GM19193 (cell line): ENCODE results near the gene PRKCB.

Experiments
- POLR2A ChIP-seq: IDR thresholded peaks from 4 replicates; pipeline ENCODE4 v1.6.1; 2011; ENCODE audit not compliant: insufficient read depth, insufficient read length; ENCODE audit errors: extremely low read depth

PRKCB gene

DNA sequence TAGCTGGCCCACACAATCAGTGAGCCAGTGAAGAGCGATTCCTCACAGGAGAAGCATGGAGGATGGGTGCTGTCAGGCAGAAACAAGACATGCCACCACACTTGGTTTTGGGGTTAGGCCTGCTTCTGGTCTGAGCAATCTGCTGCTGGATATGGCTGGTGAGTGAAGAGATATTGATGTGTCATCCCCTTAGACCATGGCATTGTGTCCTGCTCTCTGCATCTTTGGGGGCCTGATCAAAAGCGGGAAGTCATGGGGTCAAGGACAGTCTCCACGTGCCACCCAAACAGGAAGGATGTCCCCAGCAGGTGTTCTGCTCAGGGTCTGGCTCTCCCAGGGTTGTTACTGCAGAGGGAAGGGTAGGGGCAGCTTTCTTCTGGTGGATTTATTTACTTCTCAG lies 140.7 kb downstream of the PRKCB start:
- TF ChIP-seq POLR2A: no peak

DNA sequence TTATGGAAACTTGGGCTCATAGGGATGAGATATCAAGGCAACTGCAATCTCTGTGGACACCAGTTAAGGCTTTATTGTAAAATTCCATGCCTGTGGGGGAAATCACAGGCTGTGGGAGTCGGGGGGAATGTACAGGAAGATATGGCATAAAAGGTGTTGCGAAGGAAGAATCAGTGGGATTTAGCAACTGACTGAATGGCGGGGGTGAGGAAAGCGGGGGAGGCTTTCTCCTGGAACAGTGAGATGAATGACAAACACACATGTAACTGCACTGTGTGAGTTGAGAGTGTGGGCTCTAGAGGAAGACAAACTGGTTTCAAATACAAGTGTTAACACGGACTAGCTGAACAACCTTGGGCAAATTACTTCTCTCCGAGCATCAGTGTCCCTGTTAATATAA lies 143.7 kb downstream of the PRKCB start:
- TF ChIP-seq POLR2A: no peak

GRCh38 chr16:23979982-23980381 lies 144.2 kb downstream of the PRKCB start:
- no peak for TF ChIP-seq POLR2A

DNA sequence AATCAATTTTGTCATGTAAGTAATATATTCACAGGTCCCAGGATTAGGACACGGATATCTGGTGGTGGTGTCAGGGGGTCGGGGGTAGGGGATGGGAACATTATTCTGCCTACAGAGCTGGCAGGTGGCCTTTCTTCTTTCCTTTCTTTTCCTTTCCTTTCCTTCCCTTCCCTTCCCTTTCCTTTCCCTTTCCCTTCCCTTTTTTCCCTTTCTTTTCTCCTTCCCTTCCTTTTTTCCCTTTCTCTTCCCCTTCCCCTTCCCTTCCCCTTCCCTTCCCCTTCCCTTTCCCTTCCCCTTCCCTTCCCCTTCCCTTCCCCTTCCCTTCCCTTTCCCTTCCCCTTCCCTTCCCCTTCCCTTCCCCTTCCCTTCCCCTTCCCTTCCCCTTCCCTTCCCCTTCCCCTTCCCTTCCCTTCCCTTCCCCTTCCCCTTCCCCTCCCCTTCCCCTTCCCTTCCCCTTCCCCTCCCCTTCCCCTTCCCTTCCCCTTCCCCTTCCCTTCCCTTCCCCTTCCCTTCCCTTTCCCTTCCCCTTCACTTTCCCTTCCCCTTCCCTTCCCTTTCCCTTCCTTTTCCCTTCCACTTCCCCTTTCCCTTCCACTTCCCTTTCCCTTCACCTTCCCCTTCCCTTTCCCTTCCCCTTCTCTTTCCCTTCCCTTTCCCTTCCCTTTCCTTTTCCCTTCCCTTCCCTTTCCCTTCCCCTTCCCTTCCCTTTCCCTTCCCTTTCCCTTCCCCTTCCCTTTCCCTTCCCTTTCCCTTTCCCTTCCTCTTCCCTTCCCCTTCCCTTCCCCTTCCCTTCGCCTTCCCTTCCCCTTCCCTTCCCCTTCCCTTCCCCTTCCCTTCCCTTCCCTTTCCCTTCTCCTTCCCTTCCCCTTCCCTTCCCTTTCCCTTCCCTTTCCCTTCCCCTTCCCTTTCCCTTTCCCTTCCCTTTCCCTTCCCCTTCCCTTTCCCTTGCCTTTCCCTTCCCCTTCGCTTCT lies 145.9 kb downstream of the PRKCB start:
- no peak for TF ChIP-seq POLR2A

- no peak for TF ChIP-seq POLR2A
These were observed 150.7 kb downstream of the PRKCB start for GRCh38 chr16:23986455-23986854.

DNA sequence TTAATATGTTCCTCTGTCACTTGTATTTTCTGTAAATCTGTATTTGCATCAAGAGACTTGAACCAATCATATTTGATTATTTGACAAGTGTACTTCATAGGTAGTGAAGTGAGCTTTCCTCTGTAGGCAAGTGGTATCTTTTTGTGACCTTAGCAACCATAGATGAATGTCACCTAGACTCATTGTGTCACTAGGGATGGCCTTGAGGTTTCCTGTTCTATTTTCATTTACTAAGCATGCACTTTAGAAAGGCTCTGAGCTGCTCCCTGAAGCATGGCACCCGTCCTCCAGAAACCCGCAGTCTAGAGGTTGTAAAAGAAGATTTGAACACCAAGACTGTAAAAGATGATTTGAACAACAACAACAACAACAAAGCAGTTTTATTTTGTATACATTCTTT lies 151.7 kb downstream of the PRKCB start:
- no peak for TF ChIP-seq POLR2A

DNA sequence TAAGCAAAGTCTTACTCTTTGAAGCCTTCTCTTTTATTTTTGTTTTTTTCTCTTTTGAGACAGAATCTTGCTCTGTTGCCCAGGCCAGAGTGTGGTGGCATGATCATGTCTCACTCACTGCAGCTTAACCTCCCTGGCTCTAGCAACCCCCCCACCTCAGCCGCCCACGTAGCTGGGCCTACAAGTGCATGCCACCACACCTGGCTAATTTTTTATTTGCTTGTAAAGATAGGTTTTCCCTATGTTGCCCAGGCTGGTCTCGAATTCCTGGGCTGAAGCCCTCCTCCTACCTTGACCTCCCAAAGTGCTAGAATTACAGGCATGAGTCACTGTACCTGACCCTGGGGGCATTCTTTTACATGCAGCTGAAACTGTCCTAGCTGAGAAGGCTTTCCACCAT lies 154.7 kb downstream of the PRKCB start:
- no peak for TF ChIP-seq POLR2A

DNA sequence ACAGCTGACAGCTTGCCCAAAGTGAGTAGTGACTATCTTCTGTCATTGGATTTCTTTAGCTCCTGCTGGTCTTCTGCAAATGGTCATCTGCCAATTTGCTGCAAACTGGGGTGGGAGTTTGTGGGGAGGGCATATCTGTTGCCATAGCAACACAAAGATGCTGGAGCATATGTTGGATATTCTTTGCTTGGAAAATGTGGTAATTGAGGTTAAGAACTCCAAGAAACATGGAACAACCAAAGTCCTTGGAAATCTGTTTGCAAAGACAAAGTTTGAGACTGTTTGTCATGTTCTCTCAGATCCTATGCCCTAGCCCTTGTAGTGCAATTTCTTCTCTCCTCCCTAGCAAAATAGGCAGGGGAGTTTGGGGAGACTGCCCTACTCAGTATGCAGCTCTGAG lies 155.3 kb downstream of the PRKCB start:
- no peak for TF ChIP-seq POLR2A

GRCh38 chr16:23994615-23995014 lies 158.8 kb downstream of the PRKCB start:
- no peak for TF ChIP-seq POLR2A

- no peak for TF ChIP-seq POLR2A
These were observed 160.6 kb downstream of the PRKCB start for GRCh38 chr16:23996258-23996955.

DNA sequence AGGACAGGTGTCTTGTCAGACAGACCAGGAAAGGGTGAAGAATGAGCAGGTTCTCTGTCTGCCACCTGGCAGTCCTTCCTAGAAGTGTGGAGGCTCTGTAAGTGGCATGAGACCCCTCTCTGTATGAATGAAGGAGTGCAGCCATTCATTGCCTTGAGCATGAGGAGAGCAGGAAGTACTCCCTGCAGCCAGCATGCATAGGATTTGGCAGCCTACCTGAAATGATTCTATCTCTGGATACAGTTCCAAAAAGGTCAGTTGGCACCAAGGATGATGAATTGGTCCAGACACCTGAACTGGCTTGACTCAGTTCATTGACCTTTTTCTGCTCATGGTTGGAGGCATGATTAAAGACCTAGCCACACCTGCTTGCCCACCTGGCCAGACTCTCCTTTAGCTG lies 163.0 kb downstream of the PRKCB start:
- TF ChIP-seq POLR2A: no peak

DNA sequence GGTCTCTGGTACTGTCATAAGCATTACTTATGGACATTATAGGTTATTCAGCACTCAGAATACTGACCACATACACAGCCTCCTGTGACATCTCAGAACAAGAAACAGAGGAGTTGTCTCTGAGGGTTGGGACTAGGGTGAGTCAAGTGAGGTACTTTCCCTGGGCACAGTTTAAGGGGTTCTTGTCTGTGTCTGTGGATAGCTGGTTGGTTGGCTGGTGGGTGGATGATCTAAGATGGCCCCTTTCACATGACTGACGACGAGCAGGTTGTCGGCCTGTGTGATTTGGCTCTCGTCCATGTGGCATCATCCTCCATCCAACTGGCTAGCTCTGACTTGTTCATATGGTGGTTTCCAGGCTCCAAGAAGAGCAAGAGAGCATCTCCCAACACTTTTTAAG lies 163.9 kb downstream of the PRKCB start:
- TF ChIP-seq POLR2A: no peak

GRCh38 chr16:24001710-24002109 lies 165.9 kb downstream of the PRKCB start:
- no peak for TF ChIP-seq POLR2A

- TF ChIP-seq POLR2A: no peak
These were observed 166.8 kb downstream of the PRKCB start for GRCh38 chr16:24002619-24003018.

- no peak for TF ChIP-seq POLR2A
These were observed 169.8 kb downstream of the PRKCB start for GRCh38 chr16:24005577-24005976.

GRCh38 chr16:24007391-24007790 lies 171.6 kb downstream of the PRKCB start:
- TF ChIP-seq POLR2A: no peak
